Measurements from ENCODE around the gene CKS2. TPM values are rescaled to one million over a fixed set of nuclear protein-coding genes. Genes with fewer than 3 reads are reported as not detected.

Gene CKS2
- total and polyA plus RNA-seq, 2 of the 4 experiments (the other 2 are of a cell fraction), result 192 to 261 TPM

- ChIA-PET POLR2A (ENCODE audit: unreplicated experiment) (no interaction called here), CTCF (interaction anchor here (0.8 kb wide), 1 partner anchor 15 kb away, joined by 3 read pairs; no protein-coding TSS in a partner anchor)
- H3K9me3 ChIP-seq (ENCODE audit: control insufficient read depth, insufficient read depth, low read length), result peaks cover 2% of the 10 kb centered on the region; the same call in 1 of the 2 replicates
- no peaks in the 10 kb centered on the region for H3K27me3 ChIP-seq (ENCODE audit: control insufficient read depth, insufficient read depth, low read length)
- H2BK5ac ChIP-seq (ENCODE audit: low read depth, low read length, poor library complexity, severe bottlenecking), result no peak overlapping the region
- H3K4me3 ChIP-seq (ENCODE audit: insufficient read depth, low read depth, low read length), result no peak overlapping the region
- H2AK9ac ChIP-seq (replicated peaks; ENCODE audit: low read depth, low read length, poor library complexity), result no peak overlapping the region
- WGBS, 2 experiments (ENCODE audit: extremely low coverage in 2 of 2, insufficient read length in 1 of 2), result no CpG with 5 or more reads among the region's 1 CpG
- dilution Hi-C loops (cut with HindIII; ENCODE audit: low sequenced_read_pairs, unreplicated experiment) (no loop called here), in situ Hi-C loops (cut with MboI; ENCODE audit: low sequenced_read_pairs) (no loop called here), intact Hi-C loops (cut with micrococcal nuclease) (no loop called here)
- DNase-seq (no peak), ATAC-seq (ENCODE audit: low read depth) (no peak)
- H2BK15ac ChIP-seq (ENCODE audit: low read depth, low read length), result no peak overlapping the region
- no peak overlapping the region for H3K23ac ChIP-seq (ENCODE audit: low read depth, low read length)
- H3K56ac ChIP-seq (ENCODE audit: extremely low read depth, insufficient read depth, low read length), result no peak overlapping the region
- H2BK120ac ChIP-seq (ENCODE audit: low read depth, low read length), result no peak overlapping the region
- H3K4me1 ChIP-seq (ENCODE audit: control insufficient read depth, insufficient read depth, low read length), result no peaks in the 10 kb centered on the region
- BruUV-seq (replicated peaks), result no TSS peak
- H3K36me3 ChIP-seq (ENCODE audit: control insufficient read depth, insufficient read depth, low read length), result no peaks in the 10 kb centered on the region
- H2AK5ac ChIP-seq (ENCODE audit: low read depth, low read length), result no peak overlapping the region
- H4K91ac ChIP-seq (ENCODE audit: insufficient read depth, low read depth, low read length), result no peak overlapping the region
- no peak overlapping the region for H3K4ac ChIP-seq (ENCODE audit: low read depth, low read length)
- H3K18ac ChIP-seq (ENCODE audit: low read depth, low read length), result no peak overlapping the region
- H3K9ac ChIP-seq (ENCODE audit: low read depth, low read length), result no peak overlapping the region
- H3K9me1 ChIP-seq (ENCODE audit: insufficient read depth, low read length), result no peaks in the 10 kb centered on the region
- no peak overlapping the region for H3K27ac ChIP-seq (ENCODE audit: insufficient read depth, low read length)
- H2BK20ac ChIP-seq (ENCODE audit: low read depth, low read length), result no peak overlapping the region
- H2AFZ ChIP-seq (replicated peaks; ENCODE audit: low read length, poor library complexity), result no peak overlapping the region
- TF ChIP-seq ELK1 (IDR thresholded peaks at IDR 0.05; ENCODE audit: borderline replicate concordance, low read depth, low read length) (no peak), RCOR1 (IDR thresholded peaks at IDR 0.05; ENCODE audit: insufficient replicate concordance, low read length) (no peak), SMC3 (IDR thresholded peaks at IDR 0.05; ENCODE audit: low read depth, low read length) (no peak), NFE2L2 (IDR thresholded peaks at IDR 0.05; ENCODE audit: low read depth, low read length) (no peak), USF2 (IDR thresholded peaks at IDR 0.05; ENCODE audit: low read depth, low read length) (no peak), MAZ (IDR thresholded peaks at IDR 0.05; ENCODE audit: borderline replicate concordance, low read depth, low read length) (no peak), RAD21 (IDR thresholded peaks at IDR 0.05; ENCODE audit: low read length) (no peak), BHLHE40 (IDR thresholded peaks at IDR 0.05; ENCODE audit: low read depth, low read length) (no peak)
- TF ChIP-seq, protein P1, sequence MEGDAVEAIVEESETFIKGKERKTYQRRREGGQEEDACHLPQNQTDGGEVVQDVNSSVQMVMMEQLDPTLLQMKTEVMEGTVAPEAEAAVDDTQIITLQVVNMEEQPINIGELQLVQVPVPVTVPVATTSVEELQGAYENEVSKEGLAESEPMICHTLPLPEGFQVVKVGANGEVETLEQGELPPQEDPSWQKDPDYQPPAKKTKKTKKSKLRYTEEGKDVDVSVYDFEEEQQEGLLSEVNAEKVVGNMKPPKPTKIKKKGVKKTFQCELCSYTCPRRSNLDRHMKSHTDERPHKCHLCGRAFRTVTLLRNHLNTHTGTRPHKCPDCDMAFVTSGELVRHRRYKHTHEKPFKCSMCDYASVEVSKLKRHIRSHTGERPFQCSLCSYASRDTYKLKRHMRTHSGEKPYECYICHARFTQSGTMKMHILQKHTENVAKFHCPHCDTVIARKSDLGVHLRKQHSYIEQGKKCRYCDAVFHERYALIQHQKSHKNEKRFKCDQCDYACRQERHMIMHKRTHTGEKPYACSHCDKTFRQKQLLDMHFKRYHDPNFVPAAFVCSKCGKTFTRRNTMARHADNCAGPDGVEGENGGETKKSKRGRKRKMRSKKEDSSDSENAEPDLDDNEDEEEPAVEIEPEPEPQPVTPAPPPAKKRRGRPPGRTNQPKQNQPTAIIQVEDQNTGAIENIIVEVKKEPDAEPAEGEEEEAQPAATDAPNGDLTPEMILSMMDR (conservative IDR thresholded peaks at IDR 0.05; ENCODE audit: low read depth, low read length), result no peak
- no peaks in the 10 kb centered on the region for H4K20me1 ChIP-seq (ENCODE audit: insufficient read depth, low read length)
- H3K4me2 ChIP-seq (ENCODE audit: low read depth, low read length), result no peak overlapping the region
- H3K14ac ChIP-seq (replicated peaks; ENCODE audit: low read depth, low read length), result no peak overlapping the region
- H4K8ac ChIP-seq (ENCODE audit: low read depth in 2 of 2, low read length in 2 of 2), result no peak overlapping the region
- H4K5ac ChIP-seq (ENCODE audit: low read depth, low read length), result no peak overlapping the region
- no peaks in the 10 kb centered on the region for H3K79me1 ChIP-seq (ENCODE audit: low read depth in 1 of 2, low read length in 2 of 2)
Observed at GRCh38 chr9:89293014-89293413, 18.0 kb upstream of the CKS2 start.

All from IMR-90 (cell line).